ENCODE data around the gene PTCHD1.
A peak's percentile ranks its signal among the peaks of the same experiment; 100 is the strongest.

The PTCHD1 gene

GRCh38 chrX:23332888-23333821 lies 1.5 kb upstream of the PTCHD1 start:
- no peak for TF ChIP-seq CTCF (IDR thresholded peaks at IDR 0.05; ENCODE audit: borderline replicate concordance, control extremely low read depth, extremely low read depth, insufficient read depth, missing control alignments)
- DNase-seq (ENCODE audit: low spot score), result peak; percentile 9
- in situ Hi-C loops (cut with MboI; ENCODE audit: low sequenced_read_pairs, unreplicated experiment), result no loop called here

- TF ChIP-seq CTCF (IDR thresholded peaks at IDR 0.05; ENCODE audit: borderline replicate concordance, control extremely low read depth, extremely low read depth, insufficient read depth, missing control alignments), result no peak
- DNase-seq (ENCODE audit: low spot score), result peak; percentile 10
- in situ Hi-C loops (cut with MboI; ENCODE audit: low sequenced_read_pairs, unreplicated experiment), result no loop called here
These were observed 668 bp upstream of the PTCHD1 start for GRCh38 chrX:23333842-23334520.

- peak; percentile 5 for DNase-seq (ENCODE audit: low spot score)
- no peak for TF ChIP-seq CTCF (IDR thresholded peaks at IDR 0.05; ENCODE audit: borderline replicate concordance, control extremely low read depth, extremely low read depth, insufficient read depth, missing control alignments)
- in situ Hi-C loops (cut with MboI; ENCODE audit: low sequenced_read_pairs, unreplicated experiment), result no loop called here
These were observed 165 bp upstream of the PTCHD1 start for GRCh38 chrX:23334521-23334847.

- in situ Hi-C loops (cut with MboI; ENCODE audit: low sequenced_read_pairs, unreplicated experiment), result no loop called here
- no peak for TF ChIP-seq CTCF (IDR thresholded peaks at IDR 0.05; ENCODE audit: borderline replicate concordance, control extremely low read depth, extremely low read depth, insufficient read depth, missing control alignments)
- DNase-seq (ENCODE audit: low spot score), result no peak
These were observed 3.7 kb downstream of the PTCHD1 start for GRCh38 chrX:23338334-23338733.

GRCh38 chrX:23341452-23341851 lies 6.8 kb downstream of the PTCHD1 start:
- in situ Hi-C loops (cut with MboI; ENCODE audit: low sequenced_read_pairs, unreplicated experiment), result no loop called here
- DNase-seq (ENCODE audit: low spot score), result no peak
- TF ChIP-seq CTCF (IDR thresholded peaks at IDR 0.05; ENCODE audit: borderline replicate concordance, control extremely low read depth, extremely low read depth, insufficient read depth, missing control alignments), result no peak

- no peak for DNase-seq (ENCODE audit: low spot score)
- no peak for TF ChIP-seq CTCF (IDR thresholded peaks at IDR 0.05; ENCODE audit: borderline replicate concordance, control extremely low read depth, extremely low read depth, insufficient read depth, missing control alignments)
- in situ Hi-C loops (cut with MboI; ENCODE audit: low sequenced_read_pairs, unreplicated experiment), result no loop called here
These were observed 9.7 kb downstream of the PTCHD1 start for GRCh38 chrX:23344238-23344903.

All from GM13976 (cell line).